HG03342 (cell line): ENCODE measurements around the gene RABL2A.
"Not testable (repeated sequence)": the region's sequence is repeated elsewhere in the genome, so short reads cannot be mapped to it uniquely, and the experiment has no call there.

Source experiments
- ATAC-seq: cut with Tn5 transposase; IDR thresholded peaks from one replicate; pipeline ENCODE4 v1.9.1; 2021; ENCODE audit warnings: mild to moderate bottlenecking, moderate library complexity; ENCODE audit not compliant: unreplicated experiment

The RABL2A gene

DNA sequence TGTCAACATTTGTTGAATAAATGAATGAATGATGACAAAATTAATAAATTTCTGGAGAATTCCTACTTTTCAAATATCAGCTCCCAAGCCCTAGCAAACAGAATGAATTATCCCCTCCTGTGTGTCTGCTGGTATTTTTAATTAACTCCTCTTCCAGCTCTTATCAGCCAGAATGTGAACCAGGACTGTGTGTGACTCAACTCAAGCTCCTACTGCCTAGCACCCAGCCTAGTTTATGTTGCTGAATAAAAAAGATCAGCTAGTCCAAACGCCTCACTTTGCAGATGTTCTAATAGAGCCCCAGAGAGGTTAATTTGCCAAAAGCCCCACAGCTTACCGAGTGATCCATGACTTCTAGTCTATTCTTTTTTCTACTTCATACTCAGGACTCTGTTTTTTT is 50.3 kb downstream of the RABL2A start:
- no peak for ATAC-seq

DNA sequence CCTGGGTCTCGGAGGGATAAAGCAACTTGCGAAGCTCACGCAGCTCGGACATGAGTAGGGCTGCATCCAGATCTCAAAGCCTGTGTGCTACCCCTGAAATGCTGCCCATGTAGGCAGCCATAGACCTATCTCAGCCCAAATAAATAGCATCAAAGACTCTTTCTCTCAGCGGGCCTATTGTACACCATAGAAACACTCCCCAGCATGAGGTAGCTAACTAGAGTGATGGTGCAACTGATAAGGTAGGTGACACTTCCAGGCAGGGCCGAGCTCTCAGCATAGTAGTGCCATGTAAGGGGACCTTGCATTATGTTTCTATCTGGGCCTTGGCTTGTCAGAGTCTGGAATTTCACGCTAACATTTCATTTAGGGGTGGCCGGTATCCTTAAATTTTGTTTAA is 52.4 kb downstream of the RABL2A start:
- ATAC-seq = no peak

DNA sequence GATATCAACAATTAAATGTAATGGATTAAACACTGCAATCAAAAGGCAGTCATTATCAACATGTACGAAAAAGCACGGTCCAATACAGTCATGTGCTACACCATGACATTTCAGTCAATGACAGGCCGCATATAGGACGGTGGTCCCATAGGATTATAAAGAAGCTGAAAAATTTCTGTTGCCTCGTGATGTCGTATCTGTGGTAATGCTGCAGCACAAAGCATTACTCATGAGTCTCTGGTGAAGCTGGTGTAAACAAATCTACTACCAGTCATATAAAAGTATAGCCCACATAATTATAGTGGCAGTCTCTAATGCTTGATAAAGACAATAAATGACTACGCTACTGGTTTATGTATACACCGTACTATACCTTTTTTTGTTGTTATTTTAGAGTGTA is 58.4 kb downstream of the RABL2A start:
- ATAC-seq = no peak

DNA sequence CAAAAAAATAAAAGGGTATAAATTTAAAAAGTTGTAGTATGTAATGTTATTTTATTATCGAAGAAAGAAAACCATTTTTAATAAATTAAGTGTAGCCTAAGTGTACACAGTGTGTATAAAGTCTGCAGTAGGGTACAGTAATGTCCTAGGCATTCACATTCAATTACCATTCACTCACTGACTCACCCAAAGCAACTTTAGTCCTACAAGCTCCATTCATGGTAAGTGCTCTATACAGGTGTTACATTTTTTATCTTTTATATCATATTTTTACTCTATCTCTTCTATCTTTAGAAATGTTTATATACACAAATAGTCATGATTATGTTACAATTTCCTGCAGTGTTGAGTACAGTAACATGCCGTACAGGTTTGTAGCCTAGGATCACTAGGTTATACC is 59.5 kb downstream of the RABL2A start:
- no peak for ATAC-seq

DNA sequence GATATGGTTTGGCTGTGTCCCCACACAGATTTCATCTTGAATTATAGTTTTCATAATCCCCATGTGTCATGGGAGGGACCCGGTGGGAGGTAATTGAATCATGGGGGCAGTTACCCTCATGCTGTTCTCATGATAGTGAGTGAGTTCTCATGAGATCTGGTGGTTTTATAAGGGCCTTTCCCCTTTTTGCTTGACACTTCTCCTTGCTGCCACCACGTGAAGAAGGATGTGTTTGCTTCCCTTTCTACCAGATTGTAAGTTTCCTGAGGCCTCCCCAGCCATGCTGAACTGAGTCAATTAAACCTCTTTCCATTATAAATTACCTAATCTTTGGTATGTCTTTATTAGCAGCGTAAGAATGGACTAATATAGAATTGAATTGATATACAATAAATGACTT is 63.8 kb downstream of the RABL2A start:
- not testable (repeated sequence) for ATAC-seq
